ENCODE results near the gene TAC4. TPM values are rescaled to one million over a fixed set of nuclear protein-coding genes. Genes with fewer than 3 reads are reported as not detected.

TAC4 gene
- under 1 TPM in 1 of 4 donors, not detected in 3; 0.24 TPM for polyA plus RNA-seq
- long read RNA-seq, donor 1, result 0 reads
- long read RNA-seq, donor 2, result 0 reads
- long read RNA-seq, donor 3, result 0 reads
- long read RNA-seq, donor 4, result 0 reads
- long read RNA-seq, donor 5, result 0 reads
- long read RNA-seq, donor 6, result 0 reads
- long read RNA-seq, donor 7, result 0 reads
- long read RNA-seq, donor 8, result 0 reads
- long read RNA-seq, donor 9, result 0 reads
- long read RNA-seq, donor 10, result 0 reads

GRCh38 chr17:49848019-49848473 is at the start of gene TAC4:
Gene TAC4 (minus strand): TSS chr17:49848069. CDS start chr17:49848017, 52 bp downstream.
- Histone ChIP-seq H3K27ac (ENCODE audit: low read depth in 1 of 3, low read length in 2 of 3) (no peak within 1 kb of the TSS), H3K4me3 (ENCODE audit: low read depth in 1 of 3, low read length in 3 of 3) (no peak within 1 kb of the TSS), H3K36me3 (ENCODE audit: control insufficient read depth in 3 of 3, insufficient read depth in 2 of 3, low read depth in 1 of 3, low read length in 3 of 3) (peaks cover 0 to 26% (median 0%) of the 10 kb centered on the region in 3 donors), H3K9me3 (ENCODE audit: control insufficient read depth in 2 of 2, insufficient read depth in 1 of 2, low read depth in 1 of 2, low read length in 1 of 2) (no peaks in the 10 kb centered on the region), H3K4me1 (ENCODE audit: control insufficient read depth in 3 of 3, insufficient read depth in 2 of 3, low read depth in 1 of 3, low read length in 2 of 3) (peaks cover 0 to 13% (median 0%) of the 10 kb centered on the region in 3 donors), H3K27me3 (ENCODE audit: control insufficient read depth in 3 of 3, insufficient read depth in 3 of 3, low read length in 3 of 3) (peaks cover 0 to 32% (median 0%) of the 10 kb centered on the region in 3 donors)
- DNase-seq (no peak), FAIRE-seq (no peak)

- Histone ChIP-seq H3K36me3 (ENCODE audit: control insufficient read depth in 3 of 3, insufficient read depth in 2 of 3, low read depth in 1 of 3, low read length in 3 of 3) (no peaks in the 10 kb centered on the region), H3K4me1 (ENCODE audit: control insufficient read depth in 3 of 3, insufficient read depth in 2 of 3, low read depth in 1 of 3, low read length in 2 of 3) (no peaks in the 10 kb centered on the region), H3K9me3 (ENCODE audit: control insufficient read depth in 2 of 2, insufficient read depth in 1 of 2, low read depth in 1 of 2, low read length in 1 of 2) (no peaks in the 10 kb centered on the region), H3K27me3 (ENCODE audit: control insufficient read depth in 3 of 3, insufficient read depth in 3 of 3, low read length in 3 of 3) (peaks cover 0 to 34% (median 18%) of the 10 kb centered on the region in 3 donors), H3K27ac (ENCODE audit: low read depth in 1 of 3, low read length in 2 of 3) (no peak overlapping the region), H3K4me3 (ENCODE audit: low read depth in 1 of 3, low read length in 3 of 3) (no peak overlapping the region)
- WGBS, 3 donors, result 51 to 66% (median 61%) methylated on average over 5 of the region's 5 CpGs
- FAIRE-seq, result no peak
- DNase-seq, result no peak
Measured at GRCh38 chr17:49896860-49897259, 49.0 kb upstream of the TAC4 start.

GRCh38 chr17:49896222-49896621 is 48.4 kb upstream of the TAC4 start:
- no peak for FAIRE-seq
- DNase-seq, result no peak
- H3K36me3 ChIP-seq (ENCODE audit: control insufficient read depth in 3 of 3, insufficient read depth in 2 of 3, low read depth in 1 of 3, low read length in 3 of 3), result no peaks in the 10 kb centered on the region
- no peaks in the 10 kb centered on the region for H3K9me3 ChIP-seq (ENCODE audit: control insufficient read depth in 2 of 2, insufficient read depth in 1 of 2, low read depth in 1 of 2, low read length in 1 of 2)
- H3K4me3 ChIP-seq (ENCODE audit: low read depth in 1 of 3, low read length in 3 of 3), result no peak overlapping the region
- peaks cover 0 to 32% (median 16%) of the 10 kb centered on the region in 3 donors for H3K27me3 ChIP-seq (ENCODE audit: control insufficient read depth in 3 of 3, insufficient read depth in 3 of 3, low read length in 3 of 3)
- WGBS, 3 donors, result 75 to 81% (median 77%) methylated on average over 1 of the region's 1 CpG
- H3K4me1 ChIP-seq (ENCODE audit: control insufficient read depth in 3 of 3, insufficient read depth in 2 of 3, low read depth in 1 of 3, low read length in 2 of 3), result no peaks in the 10 kb centered on the region
- no peak overlapping the region for H3K27ac ChIP-seq (ENCODE audit: low read depth in 1 of 3, low read length in 2 of 3)

GRCh38 chr17:49895812-49896211 is 47.9 kb upstream of the TAC4 start:
- DNase-seq (no peak), FAIRE-seq (no peak)
- Histone ChIP-seq H3K9me3 (ENCODE audit: control insufficient read depth in 2 of 2, insufficient read depth in 1 of 2, low read depth in 1 of 2, low read length in 1 of 2) (no peaks in the 10 kb centered on the region), H3K4me3 (ENCODE audit: low read depth in 1 of 3, low read length in 3 of 3) (no peak overlapping the region), H3K27me3 (ENCODE audit: control insufficient read depth in 3 of 3, insufficient read depth in 3 of 3, low read length in 3 of 3) (peaks cover 0 to 34% (median 20%) of the 10 kb centered on the region in 3 donors), H3K27ac (ENCODE audit: low read depth in 1 of 3, low read length in 2 of 3) (no peak overlapping the region), H3K36me3 (ENCODE audit: control insufficient read depth in 3 of 3, insufficient read depth in 2 of 3, low read depth in 1 of 3, low read length in 3 of 3) (no peaks in the 10 kb centered on the region), H3K4me1 (ENCODE audit: control insufficient read depth in 3 of 3, insufficient read depth in 2 of 3, low read depth in 1 of 3, low read length in 2 of 3) (no peaks in the 10 kb centered on the region)
- WGBS, 3 donors, result 39 to 66% (median 49%) methylated on average over 2 of the region's 2 CpGs

- Histone ChIP-seq H3K36me3 (ENCODE audit: control insufficient read depth in 3 of 3, insufficient read depth in 2 of 3, low read depth in 1 of 3, low read length in 3 of 3) (no peaks in the 10 kb centered on the region), H3K4me1 (ENCODE audit: control insufficient read depth in 3 of 3, insufficient read depth in 2 of 3, low read depth in 1 of 3, low read length in 2 of 3) (peaks cover 0 to 5% (median 0%) of the 10 kb centered on the region in 3 donors), H3K9me3 (ENCODE audit: control insufficient read depth in 2 of 2, insufficient read depth in 1 of 2, low read depth in 1 of 2, low read length in 1 of 2) (no peaks in the 10 kb centered on the region), H3K27me3 (ENCODE audit: control insufficient read depth in 3 of 3, insufficient read depth in 3 of 3, low read length in 3 of 3) (peaks cover 0 to 43% (median 25%) of the 10 kb centered on the region in 3 donors), H3K27ac (ENCODE audit: low read depth in 1 of 3, low read length in 2 of 3) (no peak overlapping the region), H3K4me3 (ENCODE audit: low read depth in 1 of 3, low read length in 3 of 3) (no peak overlapping the region)
- no peak for FAIRE-seq
- DNase-seq, result no peak
- 65 to 86% (median 81%) methylated on average over 10 of the region's 10 CpGs for WGBS, 3 donors
Measured at GRCh38 chr17:49894761-49895160, 46.9 kb upstream of the TAC4 start.

DNA sequence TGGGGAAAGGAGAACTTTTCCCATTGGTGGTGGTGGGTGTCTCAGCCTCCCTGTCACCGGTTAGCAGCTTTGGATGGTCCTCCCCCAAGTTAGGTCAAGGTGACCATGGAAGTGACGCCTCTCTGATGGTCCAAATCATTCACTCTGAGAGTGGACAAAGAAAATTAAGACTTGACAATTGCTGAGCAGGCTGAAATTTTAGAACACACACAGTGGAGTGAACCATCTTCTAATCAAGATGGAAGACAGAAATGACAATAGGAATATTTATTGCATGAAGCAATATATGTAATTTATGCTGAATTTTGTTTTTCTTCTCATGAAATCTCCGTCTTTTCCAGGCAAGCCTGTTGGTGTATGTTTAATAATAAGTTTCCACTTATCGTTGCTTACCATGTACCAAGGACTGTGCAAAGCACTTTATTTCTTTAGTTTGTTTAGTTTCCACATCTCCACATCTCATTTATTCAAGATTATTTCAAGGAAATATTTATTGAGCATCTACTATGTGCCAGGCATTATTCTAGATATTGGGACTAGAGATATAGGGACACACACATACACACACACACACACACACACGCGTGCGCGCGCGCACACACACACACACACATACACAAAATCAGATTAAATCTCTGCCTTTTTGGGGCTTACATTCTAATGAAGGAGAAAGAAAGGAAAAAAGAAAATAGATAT is 44.0 kb upstream of the TAC4 start:
- Histone ChIP-seq H3K4me1 (ENCODE audit: control insufficient read depth in 3 of 3, insufficient read depth in 2 of 3, low read depth in 1 of 3, low read length in 2 of 3) (peaks cover 0 to 16% (median 0%) of the 10 kb centered on the region in 3 donors), H3K9me3 (ENCODE audit: control insufficient read depth in 2 of 2, insufficient read depth in 1 of 2, low read depth in 1 of 2, low read length in 1 of 2) (no peaks in the 10 kb centered on the region), H3K4me3 (ENCODE audit: low read depth in 1 of 3, low read length in 3 of 3) (no peak overlapping the region), H3K36me3 (ENCODE audit: control insufficient read depth in 3 of 3, insufficient read depth in 2 of 3, low read depth in 1 of 3, low read length in 3 of 3) (no peaks in the 10 kb centered on the region), H3K27me3 (ENCODE audit: control insufficient read depth in 3 of 3, insufficient read depth in 3 of 3, low read length in 3 of 3) (peaks cover 0 to 43% (median 28%) of the 10 kb centered on the region in 3 donors), H3K27ac (ENCODE audit: low read depth in 1 of 3, low read length in 2 of 3) (no peak overlapping the region)
- DNase-seq, result no peak
- 77 to 79% (median 78%) methylated on average over 10 of the region's 10 CpGs for WGBS, 3 donors
- no peak for FAIRE-seq

GRCh38 chr17:49891271-49891670 is 43.4 kb upstream of the TAC4 start:
- DNase-seq (no peak), FAIRE-seq (no peak)
- Histone ChIP-seq H3K4me1 (ENCODE audit: control insufficient read depth in 3 of 3, insufficient read depth in 2 of 3, low read depth in 1 of 3, low read length in 2 of 3) (peaks cover 0 to 19% (median 0%) of the 10 kb centered on the region in 3 donors), H3K9me3 (ENCODE audit: control insufficient read depth in 2 of 2, insufficient read depth in 1 of 2, low read depth in 1 of 2, low read length in 1 of 2) (no peaks in the 10 kb centered on the region), H3K27me3 (ENCODE audit: control insufficient read depth in 3 of 3, insufficient read depth in 3 of 3, low read length in 3 of 3) (peaks cover 0 to 43% (median 28%) of the 10 kb centered on the region in 3 donors), H3K27ac (ENCODE audit: low read depth in 1 of 3, low read length in 2 of 3) (no peak overlapping the region), H3K36me3 (ENCODE audit: control insufficient read depth in 3 of 3, insufficient read depth in 2 of 3, low read depth in 1 of 3, low read length in 3 of 3) (no peaks in the 10 kb centered on the region), H3K4me3 (ENCODE audit: low read depth in 1 of 3, low read length in 3 of 3) (no peak overlapping the region)
- 50 to 62% (median 60%) methylated on average over 5 of the region's 5 CpGs for WGBS, 3 donors

DNA sequence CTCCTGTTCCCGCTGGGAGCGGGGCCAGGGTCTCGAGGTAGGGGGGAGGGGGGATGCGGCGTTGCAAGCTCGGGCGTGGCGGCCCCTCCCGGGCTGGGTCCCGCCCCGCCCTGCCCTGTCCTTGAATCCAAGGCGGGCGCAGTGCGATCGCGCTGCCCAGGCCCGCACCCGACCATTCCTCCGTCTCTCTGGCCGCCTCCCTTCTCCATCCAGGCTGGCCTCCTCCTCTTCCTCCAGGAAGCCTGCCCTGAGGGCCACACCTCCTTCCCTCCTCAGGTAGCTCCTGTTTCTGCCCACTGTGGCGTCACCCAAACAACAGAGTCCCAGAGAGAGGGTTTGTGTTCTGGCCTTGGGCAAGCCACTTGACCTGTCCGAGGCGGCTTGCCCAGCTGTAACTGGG is 43.0 kb upstream of the TAC4 start:
- H3K4me3 ChIP-seq (ENCODE audit: low read depth in 1 of 3, low read length in 3 of 3), result no peak overlapping the region
- no peaks in the 10 kb centered on the region for H3K36me3 ChIP-seq (ENCODE audit: control insufficient read depth in 3 of 3, insufficient read depth in 2 of 3, low read depth in 1 of 3, low read length in 3 of 3)
- DNase-seq (no peak), FAIRE-seq (no peak)
- H3K4me1 ChIP-seq (ENCODE audit: control insufficient read depth in 3 of 3, insufficient read depth in 2 of 3, low read depth in 1 of 3, low read length in 2 of 3), result peaks cover 0 to 21% (median 0%) of the 10 kb centered on the region in 3 donors
- no peak overlapping the region for H3K27ac ChIP-seq (ENCODE audit: low read depth in 1 of 3, low read length in 2 of 3)
- WGBS, 3 donors, result 14 to 32% (median 25%) methylated on average over 11 to 23 of the region's 23 CpGs
- peaks cover 0 to 43% (median 32%) of the 10 kb centered on the region in 3 donors for H3K27me3 ChIP-seq (ENCODE audit: control insufficient read depth in 3 of 3, insufficient read depth in 3 of 3, low read length in 3 of 3)
- no peaks in the 10 kb centered on the region for H3K9me3 ChIP-seq (ENCODE audit: control insufficient read depth in 2 of 2, insufficient read depth in 1 of 2, low read depth in 1 of 2, low read length in 1 of 2)

Measured in small intestine (tissue), 16 donors.